Measurements from ENCODE around the gene PDS5B. TPM values are rescaled to one million over a fixed set of nuclear protein-coding genes. Genes with fewer than 3 reads are reported as not detected.

The PDS5B gene
- total RNA-seq, 1 donor from 2014 or later = 49.0 TPM

DNA sequence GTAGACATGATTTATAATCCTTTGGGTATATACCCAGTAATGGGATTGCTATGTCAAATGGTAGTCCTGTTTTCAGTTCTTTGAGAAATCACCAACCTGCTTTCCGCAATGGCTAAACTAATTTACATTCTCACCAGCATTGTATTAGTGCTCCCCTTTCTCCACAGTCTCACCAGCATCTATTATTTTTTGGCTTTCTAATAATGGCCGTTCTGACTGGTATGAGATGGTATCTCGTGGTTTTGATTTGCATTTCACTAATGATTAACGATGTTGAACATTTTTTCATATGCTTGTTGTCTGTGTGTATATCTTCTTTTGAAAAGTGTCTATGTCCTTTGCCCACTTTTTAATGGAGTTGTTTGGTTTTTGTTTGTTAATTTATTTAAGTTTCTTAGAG, 165.1 kb downstream of the PDS5B start:
- Mint-ChIP-seq H3K9me3 (ENCODE audit: low read depth) (no peaks in the 10 kb centered on the region), H3K4me3 (ENCODE audit: unreplicated experiment) (no peak overlapping the region), H3K36me3 (ENCODE audit: low read depth) (peaks cover 26% of the 10 kb centered on the region), H3K4me1 (ENCODE audit: low read depth) (peaks cover 22% of the 10 kb centered on the region), H3K27ac (ENCODE audit: unreplicated experiment) (no peak overlapping the region), H3K27me3 (ENCODE audit: low read depth) (no peaks in the 10 kb centered on the region)
- TF ChIP-seq, protein P1, sequence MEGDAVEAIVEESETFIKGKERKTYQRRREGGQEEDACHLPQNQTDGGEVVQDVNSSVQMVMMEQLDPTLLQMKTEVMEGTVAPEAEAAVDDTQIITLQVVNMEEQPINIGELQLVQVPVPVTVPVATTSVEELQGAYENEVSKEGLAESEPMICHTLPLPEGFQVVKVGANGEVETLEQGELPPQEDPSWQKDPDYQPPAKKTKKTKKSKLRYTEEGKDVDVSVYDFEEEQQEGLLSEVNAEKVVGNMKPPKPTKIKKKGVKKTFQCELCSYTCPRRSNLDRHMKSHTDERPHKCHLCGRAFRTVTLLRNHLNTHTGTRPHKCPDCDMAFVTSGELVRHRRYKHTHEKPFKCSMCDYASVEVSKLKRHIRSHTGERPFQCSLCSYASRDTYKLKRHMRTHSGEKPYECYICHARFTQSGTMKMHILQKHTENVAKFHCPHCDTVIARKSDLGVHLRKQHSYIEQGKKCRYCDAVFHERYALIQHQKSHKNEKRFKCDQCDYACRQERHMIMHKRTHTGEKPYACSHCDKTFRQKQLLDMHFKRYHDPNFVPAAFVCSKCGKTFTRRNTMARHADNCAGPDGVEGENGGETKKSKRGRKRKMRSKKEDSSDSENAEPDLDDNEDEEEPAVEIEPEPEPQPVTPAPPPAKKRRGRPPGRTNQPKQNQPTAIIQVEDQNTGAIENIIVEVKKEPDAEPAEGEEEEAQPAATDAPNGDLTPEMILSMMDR (IDR thresholded peaks at IDR 0.05) = no peak
- no peak for DNase-seq (ENCODE audit: low spot score)

DNA sequence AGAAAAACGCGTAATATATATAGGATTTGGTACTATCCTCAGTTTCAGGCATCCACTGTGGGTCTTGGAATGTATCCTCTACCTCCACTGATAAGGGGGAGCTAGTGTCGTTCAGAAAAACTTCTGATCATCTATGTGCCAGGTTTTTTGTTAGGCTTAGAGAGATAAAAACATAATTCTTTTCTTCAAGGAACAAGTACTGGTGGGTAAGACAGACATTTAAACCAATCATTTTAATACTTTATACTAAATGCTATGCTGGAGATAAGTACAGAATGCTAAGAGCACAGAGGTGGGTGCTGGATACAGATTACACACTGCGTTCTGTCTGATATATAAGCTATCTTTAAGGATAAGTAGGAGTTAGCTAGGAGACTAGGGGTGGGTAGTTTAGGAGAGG, 166.1 kb downstream of the PDS5B start:
- no peak for DNase-seq (ENCODE audit: low spot score)
- Mint-ChIP-seq H3K27me3 (ENCODE audit: low read depth) (no peaks in the 10 kb centered on the region), H3K4me3 (ENCODE audit: unreplicated experiment) (no peak overlapping the region), H3K27ac (ENCODE audit: unreplicated experiment) (no peak overlapping the region), H3K4me1 (ENCODE audit: low read depth) (peaks cover 12% of the 10 kb centered on the region), H3K9me3 (ENCODE audit: low read depth) (no peaks in the 10 kb centered on the region), H3K36me3 (ENCODE audit: low read depth) (peaks cover 27% of the 10 kb centered on the region)
- TF ChIP-seq, protein P1 (IDR thresholded peaks at IDR 0.05) = no peak

DNA sequence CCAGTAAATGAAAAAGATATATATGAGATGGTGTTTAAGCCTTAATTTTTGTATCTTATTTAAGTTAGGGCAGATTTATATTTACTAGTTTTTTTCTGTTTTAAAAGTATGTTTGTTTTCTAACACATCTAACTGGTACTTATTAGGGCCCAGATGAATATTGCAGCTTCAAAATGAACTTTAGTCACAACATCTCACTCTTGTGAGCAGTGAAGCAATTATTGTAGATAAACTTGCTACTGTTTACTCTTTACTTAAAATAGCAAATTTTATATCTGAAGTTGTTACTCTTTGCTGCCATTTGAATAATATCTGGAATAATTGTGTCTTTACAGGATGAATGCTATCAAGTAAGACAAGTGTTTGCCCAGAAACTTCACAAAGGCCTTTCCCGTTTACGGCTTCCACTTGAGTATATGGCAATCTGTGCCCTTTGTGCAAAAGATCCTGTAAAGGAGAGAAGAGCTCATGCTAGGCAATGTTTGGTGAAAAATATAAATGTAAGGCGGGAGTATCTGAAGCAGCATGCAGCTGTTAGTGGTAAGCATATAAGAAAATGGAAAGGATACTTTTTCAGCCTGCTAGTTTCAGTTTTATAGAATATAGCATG, 166.8 kb downstream of the PDS5B start:
- H3K4me3 Mint-ChIP-seq (ENCODE audit: unreplicated experiment) = no peak overlapping the region
- no peak overlapping the region for H3K27ac Mint-ChIP-seq (ENCODE audit: unreplicated experiment)
- H3K9me3 Mint-ChIP-seq (ENCODE audit: low read depth) = no peaks in the 10 kb centered on the region
- H3K27me3 Mint-ChIP-seq (ENCODE audit: low read depth) = no peaks in the 10 kb centered on the region
- H3K36me3 Mint-ChIP-seq (ENCODE audit: low read depth) = peaks cover 27% of the 10 kb centered on the region
- no peak for DNase-seq (ENCODE audit: low spot score)
- H3K4me1 Mint-ChIP-seq (ENCODE audit: low read depth) = peaks cover 4% of the 10 kb centered on the region
- TF ChIP-seq, protein P1 (IDR thresholded peaks at IDR 0.05) = no peak

DNA sequence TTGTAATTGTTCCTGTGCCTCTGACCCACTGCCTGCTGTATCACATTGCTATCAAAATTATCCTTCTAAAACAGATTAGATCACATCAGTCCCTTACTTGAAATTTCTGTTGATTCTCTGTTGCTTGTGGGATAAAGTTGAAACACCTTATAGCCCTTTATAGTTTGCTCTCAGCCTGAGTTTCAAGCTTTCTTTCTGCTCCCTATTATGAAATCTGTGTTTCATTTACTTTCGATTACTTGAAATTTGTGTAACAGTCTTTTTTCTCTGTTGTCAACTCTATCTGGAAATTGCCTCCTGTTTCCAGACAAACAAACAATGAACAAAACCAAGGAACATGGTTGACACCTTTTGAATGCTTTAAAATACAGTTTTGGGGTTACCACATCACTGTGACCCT, 167.9 kb downstream of the PDS5B start:
- Mint-ChIP-seq H3K27me3 (ENCODE audit: low read depth) (no peaks in the 10 kb centered on the region), H3K27ac (ENCODE audit: unreplicated experiment) (no peak overlapping the region), H3K36me3 (ENCODE audit: low read depth) (peaks cover 29% of the 10 kb centered on the region), H3K4me3 (ENCODE audit: unreplicated experiment) (no peak overlapping the region), H3K4me1 (ENCODE audit: low read depth) (no peaks in the 10 kb centered on the region), H3K9me3 (ENCODE audit: low read depth) (no peaks in the 10 kb centered on the region)
- TF ChIP-seq, protein P1 (IDR thresholded peaks at IDR 0.05) = no peak
- DNase-seq (ENCODE audit: low spot score) = no peak

DNA sequence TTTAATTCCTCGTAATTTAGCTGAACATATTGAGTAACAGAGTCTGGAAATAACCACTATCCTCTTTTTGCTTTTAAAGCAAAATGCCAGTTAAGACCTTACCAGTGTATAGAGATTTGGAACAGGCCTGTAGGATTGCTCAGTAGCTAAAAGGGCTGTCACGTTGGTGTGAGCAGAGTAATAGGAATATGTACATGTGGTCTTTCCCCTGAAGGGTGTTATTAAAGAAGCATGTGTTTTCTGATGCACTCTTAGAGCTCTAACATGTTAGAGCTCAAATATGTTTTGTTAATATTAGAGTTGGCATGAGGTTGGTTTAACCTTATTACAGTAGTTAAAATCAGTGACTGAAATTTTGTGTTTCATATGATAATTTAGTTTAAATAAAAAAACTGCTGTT, 172.9 kb downstream of the PDS5B start:
- DNase-seq (ENCODE audit: low spot score) = no peak
- H3K27ac Mint-ChIP-seq (ENCODE audit: unreplicated experiment) = no peak overlapping the region
- H3K4me1 Mint-ChIP-seq (ENCODE audit: low read depth) = peaks cover 6% of the 10 kb centered on the region
- no peaks in the 10 kb centered on the region for H3K27me3 Mint-ChIP-seq (ENCODE audit: low read depth)
- TF ChIP-seq, protein P1 (IDR thresholded peaks at IDR 0.05) = no peak
- peaks cover 8% of the 10 kb centered on the region for H3K9me3 Mint-ChIP-seq (ENCODE audit: low read depth)
- H3K4me3 Mint-ChIP-seq (ENCODE audit: unreplicated experiment) = no peak overlapping the region
- peaks cover 37% of the 10 kb centered on the region for H3K36me3 Mint-ChIP-seq (ENCODE audit: low read depth)
